HG02840 (cell line): ENCODE data around the gene PPP1R12B.

Experiments
- ATAC-seq: cut with Tn5 transposase; IDR thresholded peaks from one replicate; pipeline ENCODE4 v1.9.1; 2021; ENCODE audit warnings: mild to moderate bottlenecking, moderate library complexity, moderate number of reproducible peaks; ENCODE audit not compliant: unreplicated experiment, low FRiP score

PPP1R12B gene

DNA sequence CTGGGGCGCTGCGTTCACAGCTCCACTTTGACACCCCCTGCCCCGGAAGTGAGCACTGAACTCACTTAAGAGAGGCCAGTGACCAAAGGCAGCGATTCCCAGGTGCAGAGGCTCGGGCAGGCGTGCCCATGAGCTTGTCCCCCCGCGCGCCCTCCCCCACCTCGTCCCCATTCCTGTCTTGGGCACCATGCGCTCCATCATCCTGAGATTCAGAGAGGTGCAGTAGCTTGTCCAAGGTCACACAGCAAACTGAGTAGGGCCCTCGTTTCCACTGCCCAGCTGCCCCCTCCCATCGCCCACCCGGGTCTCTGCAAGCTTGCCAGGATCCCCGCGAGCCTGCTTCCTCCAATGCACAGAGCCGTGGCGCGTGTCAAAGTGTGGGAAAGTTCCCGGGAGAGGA, 293.7 kb downstream of the PPP1R12B start:
- no peak for ATAC-seq
